Measurements from ENCODE around the gene MYO1A. TPM values are rescaled to one million over a fixed set of nuclear protein-coding genes. Genes with fewer than 3 reads are reported as not detected.
A peak's percentile ranks its signal among the peaks of the same experiment; 100 is the strongest.

MYO1A gene
- total and polyA plus RNA-seq, 8 donors: 0.70 to 97.3 (median 17.4) TPM

- H3K27ac ChIP-seq: no peak overlapping the region
- H3K36me3 ChIP-seq: peaks cover 25 to 77% (median 58%) of the 10 kb centered on the region in 4 donors
- H3K27me3 ChIP-seq: no peaks in the 10 kb centered on the region
- H3K9me3 ChIP-seq: no peaks in the 10 kb centered on the region
- H3K4me1 ChIP-seq: peaks cover 15 to 32% (median 28%) of the 10 kb centered on the region in 4 donors
- no peak overlapping the region for H3K4me3 ChIP-seq
- WGBS, 5 donors: 32 to 36% (median 32%) methylated on average over 6 to 13 of the region's 13 CpGs
- intact Hi-C loops (cut with DNase I; ENCODE audit: low total_unique reads): loop anchor here (5.0 kb wide), 1 partner anchor 244 kb away; no protein-coding TSS in a partner anchor
- DNase-seq: peak; percentile 70 to 78
- peak in 5 of 7 experiments; percentile 25 to 66 (median 51) for TF ChIP-seq CTCF (IDR thresholded peaks at IDR 0.05)
- TF ChIP-seq POLR2A (IDR thresholded peaks at IDR 0.05): no peak
- TF ChIP-seq POLR2AphosphoS5 (IDR thresholded peaks at IDR 0.05): peak in 1 of 3 donors; percentile 25
- TF ChIP-seq EP300 (IDR thresholded peaks at IDR 0.05): no peak
Observed at GRCh38 chr12:57001448-57001906, 48.5 kb downstream of the MYO1A start.

- no peaks in the 10 kb centered on the region for H3K9me3 ChIP-seq
- no peak for DNase-seq
- H3K27ac ChIP-seq: no peak overlapping the region
- peaks cover 25 to 88% (median 64%) of the 10 kb centered on the region in 4 donors for H3K36me3 ChIP-seq
- TF ChIP-seq EP300 (IDR thresholded peaks at IDR 0.05) (no peak), POLR2A (IDR thresholded peaks at IDR 0.05) (no peak), CTCF (IDR thresholded peaks at IDR 0.05) (no peak), POLR2AphosphoS5 (IDR thresholded peaks at IDR 0.05) (no peak)
- WGBS, 5 donors: 60 to 79% (median 73%) methylated on average over 1 of the region's 1 CpG
- H3K4me3 ChIP-seq: no peak overlapping the region
- intact Hi-C loops (cut with DNase I; ENCODE audit: low total_unique reads): loop anchor here (5.0 kb wide), 1 partner anchor 243 kb away; no protein-coding TSS in a partner anchor
- H3K27me3 ChIP-seq: no peaks in the 10 kb centered on the region
- peaks cover 15 to 27% (median 22%) of the 10 kb centered on the region in 4 donors for H3K4me1 ChIP-seq
Observed at GRCh38 chr12:57000393-57000792, 49.5 kb downstream of the MYO1A start.

- DNase-seq: no peak
- TF ChIP-seq POLR2A (IDR thresholded peaks at IDR 0.05): no peak
- TF ChIP-seq POLR2AphosphoS5 (IDR thresholded peaks at IDR 0.05): no peak
- no peak for TF ChIP-seq EP300 (IDR thresholded peaks at IDR 0.05)
- no peak for TF ChIP-seq CTCF (IDR thresholded peaks at IDR 0.05)
- Histone ChIP-seq H3K36me3 (peaks cover 24 to 92% (median 66%) of the 10 kb centered on the region in 4 donors), H3K27me3 (no peaks in the 10 kb centered on the region), H3K4me1 (peaks cover 10 to 20% (median 13%) of the 10 kb centered on the region in 4 donors), H3K27ac (no peak overlapping the region), H3K4me3 (no peak overlapping the region), H3K9me3 (no peaks in the 10 kb centered on the region)
- intact Hi-C loops (cut with DNase I; ENCODE audit: low total_unique reads): no loop called here
- WGBS, 5 donors: 84 to 88% (median 86%) methylated on average over 4 of the region's 4 CpGs
Observed at GRCh38 chr12:56999456-56999855, 50.5 kb downstream of the MYO1A start.

GRCh38 chr12:56998981-56999380 lies 50.9 kb downstream of the MYO1A start:
- intact Hi-C loops (cut with DNase I; ENCODE audit: low total_unique reads): no loop called here
- WGBS, 5 donors: 57 to 74% (median 64%) methylated on average over 4 of the region's 4 CpGs

More at GRCh38 chr12:56998981-56999380, 50.9 kb downstream of the MYO1A start:
- Histone ChIP-seq H3K4me3 (no peak overlapping the region), H3K36me3 (peaks cover 19 to 88% (median 61%) of the 10 kb centered on the region in 4 donors), H3K9me3 (no peaks in the 10 kb centered on the region), H3K27ac (no peak overlapping the region), H3K27me3 (no peaks in the 10 kb centered on the region), H3K4me1 (peaks cover 10 to 20% (median 12%) of the 10 kb centered on the region in 4 donors)
- no peak for TF ChIP-seq POLR2A (IDR thresholded peaks at IDR 0.05)
- no peak for TF ChIP-seq EP300 (IDR thresholded peaks at IDR 0.05)
- no peak for TF ChIP-seq CTCF (IDR thresholded peaks at IDR 0.05)
- TF ChIP-seq POLR2AphosphoS5 (IDR thresholded peaks at IDR 0.05): no peak
- no peak for DNase-seq

All from stomach (tissue), 9 donors.